Measurements from ENCODE around the gene ARHGAP29. TPM values are rescaled to one million over a fixed set of nuclear protein-coding genes. Genes with fewer than 3 reads are reported as not detected.
A peak's percentile ranks its signal among the peaks of the same experiment; 100 is the strongest.

Gene ARHGAP29, protein sequence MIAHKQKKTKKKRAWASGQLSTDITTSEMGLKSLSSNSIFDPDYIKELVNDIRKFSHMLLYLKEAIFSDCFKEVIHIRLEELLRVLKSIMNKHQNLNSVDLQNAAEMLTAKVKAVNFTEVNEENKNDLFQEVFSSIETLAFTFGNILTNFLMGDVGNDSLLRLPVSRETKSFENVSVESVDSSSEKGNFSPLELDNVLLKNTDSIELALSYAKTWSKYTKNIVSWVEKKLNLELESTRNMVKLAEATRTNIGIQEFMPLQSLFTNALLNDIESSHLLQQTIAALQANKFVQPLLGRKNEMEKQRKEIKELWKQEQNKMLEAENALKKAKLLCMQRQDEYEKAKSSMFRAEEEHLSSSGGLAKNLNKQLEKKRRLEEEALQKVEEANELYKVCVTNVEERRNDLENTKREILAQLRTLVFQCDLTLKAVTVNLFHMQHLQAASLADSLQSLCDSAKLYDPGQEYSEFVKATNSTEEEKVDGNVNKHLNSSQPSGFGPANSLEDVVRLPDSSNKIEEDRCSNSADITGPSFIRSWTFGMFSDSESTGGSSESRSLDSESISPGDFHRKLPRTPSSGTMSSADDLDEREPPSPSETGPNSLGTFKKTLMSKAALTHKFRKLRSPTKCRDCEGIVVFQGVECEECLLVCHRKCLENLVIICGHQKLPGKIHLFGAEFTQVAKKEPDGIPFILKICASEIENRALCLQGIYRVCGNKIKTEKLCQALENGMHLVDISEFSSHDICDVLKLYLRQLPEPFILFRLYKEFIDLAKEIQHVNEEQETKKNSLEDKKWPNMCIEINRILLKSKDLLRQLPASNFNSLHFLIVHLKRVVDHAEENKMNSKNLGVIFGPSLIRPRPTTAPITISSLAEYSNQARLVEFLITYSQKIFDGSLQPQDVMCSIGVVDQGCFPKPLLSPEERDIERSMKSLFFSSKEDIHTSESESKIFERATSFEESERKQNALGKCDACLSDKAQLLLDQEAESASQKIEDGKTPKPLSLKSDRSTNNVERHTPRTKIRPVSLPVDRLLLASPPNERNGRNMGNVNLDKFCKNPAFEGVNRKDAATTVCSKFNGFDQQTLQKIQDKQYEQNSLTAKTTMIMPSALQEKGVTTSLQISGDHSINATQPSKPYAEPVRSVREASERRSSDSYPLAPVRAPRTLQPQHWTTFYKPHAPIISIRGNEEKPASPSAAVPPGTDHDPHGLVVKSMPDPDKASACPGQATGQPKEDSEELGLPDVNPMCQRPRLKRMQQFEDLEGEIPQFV
- total RNA-seq = 2.4 TPM

- peak; percentile 99 for ATAC-seq
These were observed at the start of gene ARHGAP29 for GRCh38 chr1:94237291-94238226. TSS of gene ARHGAP29 (minus strand) at chr1:94237584. CDS start at chr1:94231611, 5,973 bp downstream.

GRCh38 chr1:94286864-94287437, 49.6 kb upstream of the ARHGAP29 start:
- no peak for ATAC-seq

GRCh38 chr1:94285031-94285654, 47.8 kb upstream of the ARHGAP29 start:
- no peak for ATAC-seq

GRCh38 chr1:94284476-94284875, 47.1 kb upstream of the ARHGAP29 start:
- no peak for ATAC-seq

GRCh38 chr1:94283462-94283861, 46.1 kb upstream of the ARHGAP29 start:
- ATAC-seq = no peak

GRCh38 chr1:94282143-94282711, 44.8 kb upstream of the ARHGAP29 start:
- ATAC-seq = no peak

- ATAC-seq = no peak
These were observed 44.2 kb upstream of the ARHGAP29 start for GRCh38 chr1:94281361-94282142.

DNA sequence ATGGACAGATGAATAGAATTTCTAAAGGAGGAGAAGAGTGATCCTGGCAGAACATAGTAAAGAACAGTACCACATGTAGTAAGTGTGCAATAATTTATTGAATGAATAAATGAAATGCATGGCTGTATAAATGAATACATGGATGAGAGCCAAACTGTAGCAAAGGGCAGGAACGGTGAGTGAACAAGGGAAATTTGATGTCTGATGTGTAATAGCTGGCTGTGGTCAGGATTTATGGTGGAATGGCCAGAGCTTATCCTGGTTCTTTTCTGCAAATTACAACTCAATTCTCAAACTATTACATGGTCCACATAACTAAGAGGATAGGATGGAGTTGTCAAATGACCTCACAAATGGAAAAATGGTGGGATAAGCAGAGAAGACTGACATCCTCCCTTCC, 43.2 kb upstream of the ARHGAP29 start:
- no peak for ATAC-seq

GRCh38 chr1:94279462-94279861, 42.1 kb upstream of the ARHGAP29 start:
- no peak for ATAC-seq

DNA sequence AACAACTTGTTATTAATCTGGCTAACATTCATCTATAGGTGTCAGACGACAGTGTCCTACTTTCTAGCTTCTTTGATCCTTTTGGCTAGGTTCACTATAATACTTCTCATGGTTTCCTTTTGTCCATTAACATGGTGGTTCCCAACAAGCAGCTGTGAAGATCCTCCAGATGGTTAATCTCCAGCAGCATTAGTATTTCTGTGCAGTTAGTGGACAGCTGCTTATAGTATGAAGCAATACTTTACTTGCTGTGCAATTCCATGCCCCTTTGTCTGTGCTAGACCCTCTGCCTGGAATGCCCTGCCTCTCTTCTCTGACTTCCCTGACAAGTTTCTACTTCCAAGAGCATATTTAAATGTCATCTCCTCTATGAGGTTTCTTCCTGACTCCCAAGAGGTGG, 41.7 kb upstream of the ARHGAP29 start:
- no peak for ATAC-seq

DNA sequence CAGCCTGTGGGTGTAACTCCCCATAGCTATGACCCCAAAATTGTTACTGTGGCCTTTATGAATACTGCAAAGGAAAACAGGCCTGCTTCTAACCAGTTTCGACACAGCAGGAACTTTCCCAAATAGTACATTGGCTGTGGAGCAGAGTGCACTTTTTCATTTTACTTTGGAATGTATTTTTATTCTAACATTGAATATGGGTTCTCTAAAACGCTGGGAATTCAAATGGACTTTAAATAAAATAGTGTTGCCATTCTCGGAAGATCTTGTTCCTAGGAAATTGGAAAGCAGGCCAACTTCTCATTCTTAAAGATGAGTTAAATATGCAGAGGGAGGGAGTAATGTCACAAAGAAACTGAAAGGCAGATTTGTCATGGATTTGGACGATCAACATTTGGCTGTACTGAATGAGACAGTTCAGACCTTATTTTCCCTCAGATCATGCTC, 39.6 kb upstream of the ARHGAP29 start:
- no peak for ATAC-seq

- ATAC-seq = no peak
These were observed 37.7 kb upstream of the ARHGAP29 start for GRCh38 chr1:94275083-94275482.

DNA sequence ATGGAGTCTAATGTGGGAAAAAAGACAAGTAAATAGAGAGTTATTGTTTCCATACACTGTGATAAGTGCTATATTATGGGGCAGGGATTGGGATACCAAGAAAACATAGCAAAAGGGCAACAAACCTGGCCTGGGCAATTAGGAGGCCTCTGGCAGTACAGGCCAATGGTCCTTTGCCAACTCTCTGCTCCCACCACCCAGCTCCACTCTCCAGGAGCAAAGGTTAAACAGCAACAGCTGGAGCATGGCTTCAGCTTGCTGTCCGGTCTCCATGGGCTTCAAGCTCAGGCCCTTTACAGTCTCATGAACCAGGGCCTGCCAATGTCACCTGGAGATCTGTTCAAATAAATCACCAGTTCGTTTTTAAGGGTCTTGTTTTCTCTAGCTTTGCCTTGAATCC, 37.2 kb upstream of the ARHGAP29 start:
- no peak for ATAC-seq

GRCh38 chr1:94273111-94273510, 35.7 kb upstream of the ARHGAP29 start:
- no peak for ATAC-seq

DNA sequence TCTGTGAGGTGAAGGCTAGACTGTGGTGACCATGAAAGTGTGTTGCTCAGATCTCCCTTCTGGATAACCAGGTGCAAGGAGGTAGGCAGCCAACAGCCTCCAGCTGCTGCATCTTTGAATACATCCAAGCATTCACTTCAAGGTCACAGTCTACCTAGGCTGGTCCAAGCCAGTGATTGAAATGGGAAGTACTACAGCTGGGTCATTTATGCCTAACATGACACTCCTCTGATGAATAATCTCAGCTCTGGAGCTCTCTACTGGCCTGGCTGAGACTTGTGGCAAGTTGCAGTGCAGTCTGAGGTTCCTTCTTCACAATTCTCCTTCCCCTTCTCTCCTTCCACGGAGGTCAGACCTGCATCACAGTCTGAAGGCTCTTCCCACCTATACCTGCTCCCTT, 35.0 kb upstream of the ARHGAP29 start:
- ATAC-seq = peak; percentile 41

GRCh38 chr1:94271373-94271772, 34.0 kb upstream of the ARHGAP29 start:
- no peak for ATAC-seq

GRCh38 chr1:94270801-94271203, 33.4 kb upstream of the ARHGAP29 start:
- ATAC-seq = no peak

DNA sequence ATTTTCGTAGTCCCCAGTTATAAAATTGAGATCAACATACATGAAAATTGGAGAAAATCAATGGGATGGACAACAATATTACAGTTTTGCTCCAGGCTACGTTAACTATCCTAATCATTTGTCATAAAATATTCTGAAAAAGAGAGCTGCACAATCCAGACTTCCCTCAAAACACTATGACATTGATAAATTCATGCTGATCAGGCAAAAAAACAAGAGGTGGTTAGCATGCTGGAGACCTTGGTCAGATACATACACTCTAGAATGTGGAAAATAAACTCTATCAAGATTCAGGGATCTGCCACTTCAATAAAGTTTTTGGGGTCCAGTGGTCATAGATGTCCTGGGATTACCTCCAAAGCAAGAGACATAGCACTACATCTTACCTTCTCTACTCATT, 32.5 kb upstream of the ARHGAP29 start:
- no peak for ATAC-seq

DNA sequence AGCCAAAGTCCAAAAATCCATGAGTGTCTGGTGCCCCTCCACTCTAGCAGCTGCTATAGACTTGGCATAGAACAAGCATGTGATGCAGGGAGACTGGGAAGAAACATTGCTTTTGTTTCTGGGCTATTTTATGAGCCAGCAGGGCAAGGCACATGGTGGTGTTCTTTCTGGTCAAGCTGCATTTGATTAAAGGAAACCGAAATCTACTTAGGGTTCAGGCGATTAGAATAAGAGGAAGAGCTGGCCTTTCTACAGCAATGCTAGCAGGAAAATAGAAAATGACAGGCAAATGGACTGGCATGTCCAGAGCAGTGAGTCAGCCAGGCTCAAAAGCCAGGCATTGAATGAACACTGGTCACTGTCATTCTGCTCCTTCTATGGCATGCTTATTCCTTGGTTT, 28.5 kb upstream of the ARHGAP29 start:
- no peak for ATAC-seq

GRCh38 chr1:94265011-94265422, 27.6 kb upstream of the ARHGAP29 start:
- ATAC-seq = no peak

Measured in esophagus mucosa (tissue), 1 donor.